Amniotic epithelial cell (primary cell): ENCODE data around the gene GRAP2.
"Not testable (repeated sequence)": the region's sequence is repeated elsewhere in the genome, so short reads cannot be mapped to it uniquely, and the experiment has no call there.

Experiments used
- DNase-seq: peaks from one replicate; pipeline ENCODE4 v3.0.0-alpha.2; 2010; ENCODE audit warnings: low read depth

GRAP2 gene

GRCh38 chr22:39897841-39898240 is 3.0 kb upstream of the GRAP2 start:
- no peak for DNase-seq

- DNase-seq, result no peak
Observed at GRCh38 chr22:39898997-39899396, 1.9 kb upstream of the GRAP2 start.

GRCh38 chr22:39901565-39902146 is 772 bp downstream of the GRAP2 start:
- no peak for DNase-seq

- DNase-seq, result not testable (repeated sequence)
Observed at GRCh38 chr22:39904024-39904423, 3.1 kb downstream of the GRAP2 start.

GRCh38 chr22:39904862-39905261 is 4.0 kb downstream of the GRAP2 start:
- no peak for DNase-seq

GRCh38 chr22:39905687-39906086 is 4.8 kb downstream of the GRAP2 start:
- DNase-seq, result no peak

GRCh38 chr22:39906207-39906606 is 5.3 kb downstream of the GRAP2 start:
- no peak for DNase-seq

- DNase-seq, result no peak
Observed at GRCh38 chr22:39907047-39907446, 6.2 kb downstream of the GRAP2 start.

- no peak for DNase-seq
Observed at GRCh38 chr22:39907605-39908097, 6.8 kb downstream of the GRAP2 start.

- DNase-seq, result no peak
Observed at GRCh38 chr22:39908136-39908535, 7.3 kb downstream of the GRAP2 start.

- peak; percentile 13 for DNase-seq
Observed at GRCh38 chr22:39908737-39909136, 7.9 kb downstream of the GRAP2 start.

- no peak for DNase-seq
Observed at GRCh38 chr22:39910876-39911613, 10.2 kb downstream of the GRAP2 start.

- DNase-seq, result peak; percentile 7
Observed at GRCh38 chr22:39913321-39913720, 12.4 kb downstream of the GRAP2 start.

- DNase-seq, result peak; percentile 50
Observed at GRCh38 chr22:39913886-39914285, 13.0 kb downstream of the GRAP2 start.

GRCh38 chr22:39914584-39914983 is 13.7 kb downstream of the GRAP2 start:
- no peak for DNase-seq

- DNase-seq, result no peak
Observed at GRCh38 chr22:39915295-39915726, 14.4 kb downstream of the GRAP2 start.

- DNase-seq, result no peak
Observed at GRCh38 chr22:39916496-39916895, 15.6 kb downstream of the GRAP2 start.

- no peak for DNase-seq
Observed at GRCh38 chr22:39917197-39917643, 16.3 kb downstream of the GRAP2 start.

GRCh38 chr22:39917776-39918495 is 17.1 kb downstream of the GRAP2 start:
- peak; percentile 11 for DNase-seq

- DNase-seq, result no peak
Observed at GRCh38 chr22:39920134-39920743, 19.4 kb downstream of the GRAP2 start.

- DNase-seq, result no peak
Observed at GRCh38 chr22:39923696-39924095, 22.8 kb downstream of the GRAP2 start.

GRCh38 chr22:39924286-39924685 is 23.4 kb downstream of the GRAP2 start:
- no peak for DNase-seq
